Raji (cell line): ENCODE measurements around the gene PNKD.
A peak's percentile ranks its signal among the peaks of the same experiment; 100 is the strongest.

Experiments used
- POLR2A ChIP-seq: IDR thresholded peaks from 2 replicates; pipeline ENCODE4 v1.6.1; 2011; ENCODE audit warnings: low read depth, low read length, control low read depth; ENCODE audit not compliant: insufficient read depth

Gene PNKD

GRCh38 chr2:218312267-218312756 is 42.0 kb downstream of the PNKD start:
- no peak for TF ChIP-seq POLR2A

GRCh38 chr2:218313356-218313755 is 43.0 kb downstream of the PNKD start:
- no peak for TF ChIP-seq POLR2A

GRCh38 chr2:218315397-218315796 is 45.1 kb downstream of the PNKD start:
- no peak for TF ChIP-seq POLR2A

- TF ChIP-seq POLR2A: no peak
These were observed 46.9 kb downstream of the PNKD start for GRCh38 chr2:218317303-218317630.

GRCh38 chr2:218317835-218318234 is 47.5 kb downstream of the PNKD start:
- TF ChIP-seq POLR2A: no peak

GRCh38 chr2:218318241-218318640 is 47.9 kb downstream of the PNKD start:
- no peak for TF ChIP-seq POLR2A

GRCh38 chr2:218319813-218320365 is 49.6 kb downstream of the PNKD start:
- no peak for TF ChIP-seq POLR2A

- TF ChIP-seq POLR2A: no peak
These were observed 50.5 kb downstream of the PNKD start for GRCh38 chr2:218320704-218321336.

- TF ChIP-seq POLR2A: peak; percentile 67
These were observed 52.6 kb downstream of the PNKD start for GRCh38 chr2:218322768-218323525.

- TF ChIP-seq POLR2A: peak; percentile 30; the same call in 1 of the 2 replicates
These were observed 53.5 kb downstream of the PNKD start for GRCh38 chr2:218323526-218324472.

- no peak for TF ChIP-seq POLR2A
These were observed 55.3 kb downstream of the PNKD start for GRCh38 chr2:218325566-218326160.

GRCh38 chr2:218326315-218326714 is 56.0 kb downstream of the PNKD start:
- no peak for TF ChIP-seq POLR2A

- TF ChIP-seq POLR2A: no peak
These were observed 57.3 kb downstream of the PNKD start for GRCh38 chr2:218327451-218328210.

- TF ChIP-seq POLR2A: no peak
These were observed 58.0 kb downstream of the PNKD start for GRCh38 chr2:218328294-218328693.
